Fibroblast of lung (primary cell): ENCODE measurements around the gene THSD7B.

Experiments
- EZH2 ChIP-seq: IDR thresholded peaks from 2 replicates; pipeline ENCODE4 v1.5.1; 2012; ENCODE audit warnings: low read length, control low read depth, mild to moderate bottlenecking; ENCODE audit errors: missing control alignments
- TF ChIP-seq, protein P1 (sequence below), 2 donors: IDR thresholded peaks in 1 of 2; conservative IDR thresholded peaks in 1 of 2; 1 replicate in 1 of 2; 2 replicates in 1 of 2; pipeline ENCODE4 v1.5.1; 2011 to 2012; ENCODE audit warnings: low read length in 2 of 2, control low read depth in 1 of 2, inconsistent platforms in 1 of 2, low read depth in 1 of 2, mild to moderate bottlenecking in 1 of 2

GRCh38 chr2:136966485-136966884 lies 201.1 kb downstream of the THSD7B start:
- TF ChIP-seq, protein P1, sequence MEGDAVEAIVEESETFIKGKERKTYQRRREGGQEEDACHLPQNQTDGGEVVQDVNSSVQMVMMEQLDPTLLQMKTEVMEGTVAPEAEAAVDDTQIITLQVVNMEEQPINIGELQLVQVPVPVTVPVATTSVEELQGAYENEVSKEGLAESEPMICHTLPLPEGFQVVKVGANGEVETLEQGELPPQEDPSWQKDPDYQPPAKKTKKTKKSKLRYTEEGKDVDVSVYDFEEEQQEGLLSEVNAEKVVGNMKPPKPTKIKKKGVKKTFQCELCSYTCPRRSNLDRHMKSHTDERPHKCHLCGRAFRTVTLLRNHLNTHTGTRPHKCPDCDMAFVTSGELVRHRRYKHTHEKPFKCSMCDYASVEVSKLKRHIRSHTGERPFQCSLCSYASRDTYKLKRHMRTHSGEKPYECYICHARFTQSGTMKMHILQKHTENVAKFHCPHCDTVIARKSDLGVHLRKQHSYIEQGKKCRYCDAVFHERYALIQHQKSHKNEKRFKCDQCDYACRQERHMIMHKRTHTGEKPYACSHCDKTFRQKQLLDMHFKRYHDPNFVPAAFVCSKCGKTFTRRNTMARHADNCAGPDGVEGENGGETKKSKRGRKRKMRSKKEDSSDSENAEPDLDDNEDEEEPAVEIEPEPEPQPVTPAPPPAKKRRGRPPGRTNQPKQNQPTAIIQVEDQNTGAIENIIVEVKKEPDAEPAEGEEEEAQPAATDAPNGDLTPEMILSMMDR (conservative IDR thresholded peaks at IDR 0.05 in 1 of 2, IDR thresholded peaks at IDR 0.05 in 1 of 2; ENCODE audit: low read depth in 1 of 2, low read length in 2 of 2): no peak
- TF ChIP-seq EZH2: no peak
